ENCODE measurements around the gene MOSMO.

Gene MOSMO

DNA sequence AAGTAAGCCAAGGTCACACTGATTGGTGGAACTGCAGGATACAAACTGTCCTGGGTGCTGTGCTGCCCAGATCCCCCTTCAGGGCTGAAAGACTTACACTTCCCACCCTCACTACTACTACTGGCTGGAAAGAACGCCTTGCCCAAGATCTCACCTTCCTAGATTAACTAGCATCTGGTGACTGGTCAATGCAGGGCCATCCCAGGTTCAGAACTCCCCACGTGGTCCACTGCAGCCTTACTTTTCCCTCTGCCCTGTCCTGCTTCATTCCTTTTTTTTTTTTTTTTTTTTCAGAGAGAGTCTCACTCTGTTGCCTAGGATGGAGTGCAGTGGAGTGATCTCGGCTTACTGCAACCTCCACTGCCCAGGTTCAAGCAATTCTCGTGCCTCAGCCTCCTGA lies 4.7 kb upstream of the MOSMO start:
- DNase-seq (ENCODE audit: low read depth in 1 of 2, low spot score in 1 of 2), result no peak
- Histone ChIP-seq H3K27ac (replicated peaks) (no peak overlapping the region), H3K4me3 (replicated peaks; ENCODE audit: insufficient read depth, low read length) (no peak overlapping the region), H3K27me3 (ENCODE audit: insufficient read depth, poor library complexity, severe bottlenecking) (no peaks in the 10 kb centered on the region)
- TF ChIP-seq, protein P1, sequence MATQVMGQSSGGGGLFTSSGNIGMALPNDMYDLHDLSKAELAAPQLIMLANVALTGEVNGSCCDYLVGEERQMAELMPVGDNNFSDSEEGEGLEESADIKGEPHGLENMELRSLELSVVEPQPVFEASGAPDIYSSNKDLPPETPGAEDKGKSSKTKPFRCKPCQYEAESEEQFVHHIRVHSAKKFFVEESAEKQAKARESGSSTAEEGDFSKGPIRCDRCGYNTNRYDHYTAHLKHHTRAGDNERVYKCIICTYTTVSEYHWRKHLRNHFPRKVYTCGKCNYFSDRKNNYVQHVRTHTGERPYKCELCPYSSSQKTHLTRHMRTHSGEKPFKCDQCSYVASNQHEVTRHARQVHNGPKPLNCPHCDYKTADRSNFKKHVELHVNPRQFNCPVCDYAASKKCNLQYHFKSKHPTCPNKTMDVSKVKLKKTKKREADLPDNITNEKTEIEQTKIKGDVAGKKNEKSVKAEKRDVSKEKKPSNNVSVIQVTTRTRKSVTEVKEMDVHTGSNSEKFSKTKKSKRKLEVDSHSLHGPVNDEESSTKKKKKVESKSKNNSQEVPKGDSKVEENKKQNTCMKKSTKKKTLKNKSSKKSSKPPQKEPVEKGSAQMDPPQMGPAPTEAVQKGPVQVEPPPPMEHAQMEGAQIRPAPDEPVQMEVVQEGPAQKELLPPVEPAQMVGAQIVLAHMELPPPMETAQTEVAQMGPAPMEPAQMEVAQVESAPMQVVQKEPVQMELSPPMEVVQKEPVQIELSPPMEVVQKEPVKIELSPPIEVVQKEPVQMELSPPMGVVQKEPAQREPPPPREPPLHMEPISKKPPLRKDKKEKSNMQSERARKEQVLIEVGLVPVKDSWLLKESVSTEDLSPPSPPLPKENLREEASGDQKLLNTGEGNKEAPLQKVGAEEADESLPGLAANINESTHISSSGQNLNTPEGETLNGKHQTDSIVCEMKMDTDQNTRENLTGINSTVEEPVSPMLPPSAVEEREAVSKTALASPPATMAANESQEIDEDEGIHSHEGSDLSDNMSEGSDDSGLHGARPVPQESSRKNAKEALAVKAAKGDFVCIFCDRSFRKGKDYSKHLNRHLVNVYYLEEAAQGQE (IDR thresholded peaks at IDR 0.05; ENCODE audit: insufficient replicate concordance, low read depth), result no peak
- no peak for TF ChIP-seq POLR2AphosphoS5 (IDR thresholded peaks at IDR 0.05; ENCODE audit: low read depth)
- TF ChIP-seq GABPA (IDR thresholded peaks at IDR 0.05; ENCODE audit: low read depth), result no peak
- TF ChIP-seq, protein P2, sequence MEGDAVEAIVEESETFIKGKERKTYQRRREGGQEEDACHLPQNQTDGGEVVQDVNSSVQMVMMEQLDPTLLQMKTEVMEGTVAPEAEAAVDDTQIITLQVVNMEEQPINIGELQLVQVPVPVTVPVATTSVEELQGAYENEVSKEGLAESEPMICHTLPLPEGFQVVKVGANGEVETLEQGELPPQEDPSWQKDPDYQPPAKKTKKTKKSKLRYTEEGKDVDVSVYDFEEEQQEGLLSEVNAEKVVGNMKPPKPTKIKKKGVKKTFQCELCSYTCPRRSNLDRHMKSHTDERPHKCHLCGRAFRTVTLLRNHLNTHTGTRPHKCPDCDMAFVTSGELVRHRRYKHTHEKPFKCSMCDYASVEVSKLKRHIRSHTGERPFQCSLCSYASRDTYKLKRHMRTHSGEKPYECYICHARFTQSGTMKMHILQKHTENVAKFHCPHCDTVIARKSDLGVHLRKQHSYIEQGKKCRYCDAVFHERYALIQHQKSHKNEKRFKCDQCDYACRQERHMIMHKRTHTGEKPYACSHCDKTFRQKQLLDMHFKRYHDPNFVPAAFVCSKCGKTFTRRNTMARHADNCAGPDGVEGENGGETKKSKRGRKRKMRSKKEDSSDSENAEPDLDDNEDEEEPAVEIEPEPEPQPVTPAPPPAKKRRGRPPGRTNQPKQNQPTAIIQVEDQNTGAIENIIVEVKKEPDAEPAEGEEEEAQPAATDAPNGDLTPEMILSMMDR (IDR thresholded peaks at IDR 0.05; ENCODE audit: insufficient read depth, low read length), result no peak
- no peak for TF ChIP-seq SPI1 (IDR thresholded peaks at IDR 0.05; ENCODE audit: borderline replicate concordance, low read depth)

DNA sequence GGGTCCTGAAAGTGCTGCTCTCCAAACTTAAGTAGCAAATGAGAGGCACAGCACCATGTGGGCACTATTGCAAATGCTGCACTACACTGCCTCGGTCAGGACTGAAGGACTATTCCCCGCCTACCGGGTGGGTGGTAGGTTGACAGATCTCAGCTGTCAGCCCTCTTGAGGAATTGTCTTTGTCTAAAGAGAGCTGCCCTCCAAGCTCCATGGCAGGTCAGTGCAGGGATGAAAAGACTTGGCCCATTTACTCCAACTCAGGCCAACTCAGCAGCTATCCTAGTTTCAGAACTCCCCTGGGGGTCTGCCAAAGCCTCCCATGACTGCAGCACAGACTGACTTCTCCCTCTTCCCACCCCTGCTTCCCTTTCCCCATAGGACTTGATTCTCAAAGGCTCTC lies 3.6 kb upstream of the MOSMO start:
- H3K4me3 ChIP-seq (replicated peaks; ENCODE audit: insufficient read depth, low read length), result no peak overlapping the region
- TF ChIP-seq SPI1 (IDR thresholded peaks at IDR 0.05; ENCODE audit: borderline replicate concordance, low read depth), result no peak
- TF ChIP-seq, protein P2 (IDR thresholded peaks at IDR 0.05; ENCODE audit: insufficient read depth, low read length), result no peak
- H3K27me3 ChIP-seq (ENCODE audit: insufficient read depth, poor library complexity, severe bottlenecking), result no peaks in the 10 kb centered on the region
- no peak overlapping the region for H3K27ac ChIP-seq (replicated peaks)
- no peak for DNase-seq (ENCODE audit: low read depth in 1 of 2, low spot score in 1 of 2)

DNA sequence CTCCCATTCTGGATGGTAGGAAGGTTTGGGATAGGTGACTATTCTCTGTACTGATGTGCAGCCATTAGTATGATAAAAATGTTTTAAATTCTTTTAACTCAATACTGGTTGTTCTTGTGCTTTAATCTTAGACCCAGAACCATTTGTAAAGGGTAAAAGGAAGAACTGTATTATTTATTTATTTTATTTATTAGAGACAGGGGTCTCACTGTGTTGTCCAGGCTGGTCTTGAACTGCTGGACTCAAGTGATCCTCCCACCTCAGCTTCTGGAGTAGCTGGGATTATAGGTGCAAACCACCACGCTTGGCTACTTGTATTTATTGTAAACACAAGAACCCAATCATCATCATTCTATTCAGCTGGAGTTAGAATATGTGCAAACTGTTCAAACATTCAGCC lies 2.2 kb upstream of the MOSMO start:
- H3K27me3 ChIP-seq (ENCODE audit: insufficient read depth, poor library complexity, severe bottlenecking), result no peaks in the 10 kb centered on the region
- no peak overlapping the region for H3K4me3 ChIP-seq (replicated peaks; ENCODE audit: insufficient read depth, low read length)
- DNase-seq (ENCODE audit: low read depth in 1 of 2, low spot score in 1 of 2), result no peak
- H3K27ac ChIP-seq (replicated peaks), result no peak overlapping the region
- TF ChIP-seq, protein P1 (IDR thresholded peaks at IDR 0.05; ENCODE audit: insufficient replicate concordance, low read depth), result no peak
- no peak for TF ChIP-seq POLR2AphosphoS5 (IDR thresholded peaks at IDR 0.05; ENCODE audit: low read depth)
- TF ChIP-seq GABPA (IDR thresholded peaks at IDR 0.05; ENCODE audit: low read depth), result no peak
- no peak for TF ChIP-seq SPI1 (IDR thresholded peaks at IDR 0.05; ENCODE audit: borderline replicate concordance, low read depth)
- TF ChIP-seq, protein P2 (IDR thresholded peaks at IDR 0.05; ENCODE audit: insufficient read depth, low read length), result no peak

DNA sequence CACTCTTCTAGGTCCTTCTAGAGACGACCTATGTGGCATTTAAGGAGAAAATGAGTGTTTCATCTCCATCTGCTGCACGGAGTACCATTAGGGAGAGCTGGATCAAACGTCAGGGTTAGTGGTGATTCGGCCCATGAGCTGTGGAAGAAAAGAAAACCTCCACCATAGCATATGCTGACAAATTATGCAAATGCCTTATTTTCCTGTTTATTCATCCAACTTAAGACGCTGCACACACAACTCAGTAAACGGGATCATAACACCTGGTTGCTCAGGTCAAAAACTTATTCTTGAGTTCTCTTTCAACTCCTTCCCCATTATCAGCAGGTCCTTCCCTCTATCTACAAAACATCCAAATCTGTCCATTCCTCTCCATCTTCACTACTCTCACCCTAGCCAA lies 1.3 kb upstream of the MOSMO start:
- Histone ChIP-seq H3K27ac (replicated peaks) (no peak overlapping the region), H3K4me3 (replicated peaks; ENCODE audit: insufficient read depth, low read length) (no peak overlapping the region), H3K27me3 (ENCODE audit: insufficient read depth, poor library complexity, severe bottlenecking) (no peaks in the 10 kb centered on the region)
- no peak for DNase-seq (ENCODE audit: low read depth in 1 of 2, low spot score in 1 of 2)
- no peak for TF ChIP-seq SPI1 (IDR thresholded peaks at IDR 0.05; ENCODE audit: borderline replicate concordance, low read depth)
- TF ChIP-seq, protein P2 (IDR thresholded peaks at IDR 0.05; ENCODE audit: insufficient read depth, low read length), result no peak
- TF ChIP-seq POLR2AphosphoS5 (IDR thresholded peaks at IDR 0.05; ENCODE audit: low read depth), result no peak
- TF ChIP-seq, protein P1 (IDR thresholded peaks at IDR 0.05; ENCODE audit: insufficient replicate concordance, low read depth), result no peak
- TF ChIP-seq GABPA (IDR thresholded peaks at IDR 0.05; ENCODE audit: low read depth), result no peak

Measured in HL-60 (cell line).